Upper lobe of left lung (tissue), 6 donors: ENCODE measurements around the gene ZBTB8A. TPM values are rescaled to one million over a fixed set of nuclear protein-coding genes. Genes with fewer than 3 reads are reported as not detected.

Experiments
- ATAC-seq, 2 donors: fragments of 200-7000 bp; cut with Tn5 transposase; one replicate each; pipeline ENCODE4 v1.9.1; 2022; ENCODE audit warnings: mild to moderate bottlenecking in 2 of 2, moderate library complexity in 2 of 2; ENCODE audit not compliant: low FRiP score in 2 of 2
- DNase-seq, 2 donors: peaks; one replicate each; pipeline ENCODE4 v3.0.0-alpha.2; 2019 to 2020
- H3K27ac ChIP-seq, 4 donors: fragments of 200-600 bp; sonication (generic); one replicate each; pipeline ENCODE4 v1.5.1; 2016 to 2019
- H3K27me3 ChIP-seq, 4 donors: fragments of 200-600 bp; sonication (generic); one replicate each; pipeline ENCODE4 v1.5.1; 2017 to 2019
- H3K36me3 ChIP-seq, 4 donors: fragments of 200-600 bp; sonication (generic); one replicate each; pipeline ENCODE4 v1.5.1; 2016 to 2019
- H3K4me1 ChIP-seq, 4 donors: fragments of 200-600 bp; sonication (generic); one replicate each; pipeline ENCODE4 v1.5.1; 2018 to 2019
- H3K4me3 ChIP-seq, 4 donors: fragments of 200-600 bp; sonication (generic); one replicate each; pipeline ENCODE4 v1.5.1; 2017 to 2019; ENCODE audit warnings: mild to moderate bottlenecking in 2 of 4, moderate library complexity in 1 of 4
- H3K9me3 ChIP-seq, 4 donors: fragments of 200-600 bp; sonication (generic); one replicate each; pipeline ENCODE4 v1.5.1; 2018 to 2019
- EP300 ChIP-seq, 4 donors: sonication (generic); formaldehyde crosslinking; IDR thresholded peaks; one replicate each; pipeline ENCODE4 v1.5.1; 2017; ENCODE audit warnings: antibody characterized with exemption in 4 of 4, control low read depth in 2 of 4
- POLR2A ChIP-seq, 4 donors: fragments of 450-650 bp; IDR thresholded peaks; one replicate each; pipeline ENCODE4 v1.5.1; 2016 to 2017; ENCODE audit warnings: antibody characterized with exemption in 4 of 4, mild to moderate bottlenecking in 2 of 4
- POLR2AphosphoS5 ChIP-seq, 2 donors: sonication (generic); formaldehyde crosslinking; IDR thresholded peaks; one replicate each; pipeline ENCODE4 v1.5.1; 2017; ENCODE audit warnings: antibody characterized with exemption in 2 of 2
- WGBS, 2 donors: methylation state at CpG; one replicate each; pipeline ENCODE4 v1.1.5; 2017 to 2018; 5-methylcytosine and 5-hydroxymethylcytosine counted together
- total RNA-seq, 6 donors: library from RNA; depleted of rRNA in 4 of 6; stranded (reverse); fragments of >200 nt in 4 of 6; gene quantifications; one replicate each; pipeline versions ENCODE4 v1.1.0 to v1.2.1, GENCODE V29; 2016 to 2021
- TF ChIP-seq, protein P1 (sequence below), 6 experiments: fragments of 450-650 bp in 4 of 6; fragments of 200-600 bp in 2 of 6; sonication (generic) in 2 of 6; IDR thresholded peaks; one replicate each; pipeline ENCODE4 v1.5.1; 2016 to 2019; ENCODE audit warnings: antibody characterized with exemption in 6 of 6
- donor health status: DM: no; HTN: no; CAD: no; lungs with moderate emphysema.
- donor health status: DM: no; HTN: yes; CAD: no; lungs with severe emphysema.

Gene ZBTB8A
- total RNA-seq, 6 donors from 2014 or later = 5.1 to 12.0 (median 6.4) TPM

DNA sequence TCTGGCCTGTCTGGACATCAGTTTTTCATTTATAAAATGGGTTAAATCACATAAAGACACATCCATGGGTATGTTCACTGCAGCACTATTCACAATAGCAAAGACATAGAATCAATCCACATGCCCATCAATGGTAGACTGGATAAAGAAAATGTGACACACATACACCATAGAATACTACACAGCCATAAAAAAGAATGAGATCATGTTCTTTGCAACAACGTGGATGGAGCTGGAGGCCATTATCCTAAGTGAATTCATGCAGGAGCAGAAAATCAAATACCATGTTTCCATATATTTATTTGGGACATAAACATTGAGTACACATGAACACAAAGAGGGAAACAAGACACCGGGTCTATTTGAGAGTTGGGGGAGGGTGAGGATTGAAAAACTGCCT is 83.0 kb downstream of the ZBTB8A start:
- peaks cover 0 to 15% (median 7%) of the 10 kb centered on the region in 4 donors for H3K36me3 ChIP-seq
- 95 to 96% methylated on average over 2 of the region's 2 CpGs for WGBS, 2 donors
- ATAC-seq (no peak), DNase-seq (no peak)
- no peak overlapping the region for H3K27ac ChIP-seq
- H3K9me3 ChIP-seq = no peaks in the 10 kb centered on the region
- TF ChIP-seq EP300 (IDR thresholded peaks at IDR 0.05) (no peak), POLR2A (IDR thresholded peaks at IDR 0.05) (no peak), POLR2AphosphoS5 (IDR thresholded peaks at IDR 0.05) (no peak)
- TF ChIP-seq, protein P1, sequence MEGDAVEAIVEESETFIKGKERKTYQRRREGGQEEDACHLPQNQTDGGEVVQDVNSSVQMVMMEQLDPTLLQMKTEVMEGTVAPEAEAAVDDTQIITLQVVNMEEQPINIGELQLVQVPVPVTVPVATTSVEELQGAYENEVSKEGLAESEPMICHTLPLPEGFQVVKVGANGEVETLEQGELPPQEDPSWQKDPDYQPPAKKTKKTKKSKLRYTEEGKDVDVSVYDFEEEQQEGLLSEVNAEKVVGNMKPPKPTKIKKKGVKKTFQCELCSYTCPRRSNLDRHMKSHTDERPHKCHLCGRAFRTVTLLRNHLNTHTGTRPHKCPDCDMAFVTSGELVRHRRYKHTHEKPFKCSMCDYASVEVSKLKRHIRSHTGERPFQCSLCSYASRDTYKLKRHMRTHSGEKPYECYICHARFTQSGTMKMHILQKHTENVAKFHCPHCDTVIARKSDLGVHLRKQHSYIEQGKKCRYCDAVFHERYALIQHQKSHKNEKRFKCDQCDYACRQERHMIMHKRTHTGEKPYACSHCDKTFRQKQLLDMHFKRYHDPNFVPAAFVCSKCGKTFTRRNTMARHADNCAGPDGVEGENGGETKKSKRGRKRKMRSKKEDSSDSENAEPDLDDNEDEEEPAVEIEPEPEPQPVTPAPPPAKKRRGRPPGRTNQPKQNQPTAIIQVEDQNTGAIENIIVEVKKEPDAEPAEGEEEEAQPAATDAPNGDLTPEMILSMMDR (IDR thresholded peaks at IDR 0.05) = no peak
- no peaks in the 10 kb centered on the region for H3K4me1 ChIP-seq
- H3K4me3 ChIP-seq = no peak overlapping the region
- no peaks in the 10 kb centered on the region for H3K27me3 ChIP-seq

DNA sequence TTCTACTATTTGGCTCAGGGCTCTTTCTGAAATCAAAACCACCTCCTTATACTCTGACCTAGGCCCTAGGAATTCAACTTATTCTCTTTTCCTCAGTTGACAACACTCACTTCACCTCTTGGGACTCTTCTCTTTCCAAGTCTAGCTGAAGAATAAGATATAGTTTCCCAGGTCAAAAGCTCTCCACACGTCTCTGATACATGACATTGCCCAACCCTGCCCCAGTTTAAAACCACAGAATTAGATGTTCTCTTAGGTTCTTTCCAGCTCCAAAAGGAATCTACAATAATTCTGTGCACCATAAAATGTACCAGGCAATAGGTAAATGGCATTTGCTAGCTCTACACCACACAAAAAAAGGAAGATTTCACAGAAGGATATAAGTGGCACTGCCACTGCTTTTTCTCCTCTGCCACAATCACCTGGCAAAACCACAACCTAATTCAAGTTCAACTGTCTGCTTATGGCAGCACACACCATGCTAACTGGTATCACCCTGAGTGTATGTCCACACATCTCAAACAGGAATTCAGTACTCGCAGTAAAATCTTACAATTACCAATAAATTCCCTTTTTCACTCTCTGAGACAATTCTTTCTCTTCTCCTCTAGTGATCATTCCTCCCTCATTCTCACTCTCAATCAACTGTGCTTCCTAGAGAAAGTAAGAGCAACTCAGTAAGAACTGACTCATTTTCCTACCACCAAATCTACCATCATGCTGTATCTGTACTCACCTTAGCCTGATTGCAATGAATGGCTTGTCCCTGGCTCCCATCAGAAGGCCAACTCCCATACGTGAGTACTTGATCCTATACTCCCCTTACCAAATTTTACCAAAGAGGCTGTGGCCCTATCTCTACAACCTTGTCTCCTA is 83.8 kb downstream of the ZBTB8A start:
- ATAC-seq = no peak
- no peak for TF ChIP-seq POLR2AphosphoS5 (IDR thresholded peaks at IDR 0.05)
- TF ChIP-seq POLR2A (IDR thresholded peaks at IDR 0.05) = no peak
- no peak for TF ChIP-seq EP300 (IDR thresholded peaks at IDR 0.05)
- TF ChIP-seq, protein P1 (IDR thresholded peaks at IDR 0.05) = no peak
- Histone ChIP-seq H3K4me3 (no peak overlapping the region), H3K4me1 (peaks cover 0 to 3% (median 0%) of the 10 kb centered on the region in 4 donors), H3K27ac (no peak overlapping the region), H3K9me3 (no peaks in the 10 kb centered on the region), H3K27me3 (no peaks in the 10 kb centered on the region), H3K36me3 (peaks cover 0 to 22% (median 15%) of the 10 kb centered on the region in 4 donors)
- 61 to 70% methylated on average over 3 of the region's 3 CpGs for WGBS, 2 donors
- no peak for DNase-seq

DNA sequence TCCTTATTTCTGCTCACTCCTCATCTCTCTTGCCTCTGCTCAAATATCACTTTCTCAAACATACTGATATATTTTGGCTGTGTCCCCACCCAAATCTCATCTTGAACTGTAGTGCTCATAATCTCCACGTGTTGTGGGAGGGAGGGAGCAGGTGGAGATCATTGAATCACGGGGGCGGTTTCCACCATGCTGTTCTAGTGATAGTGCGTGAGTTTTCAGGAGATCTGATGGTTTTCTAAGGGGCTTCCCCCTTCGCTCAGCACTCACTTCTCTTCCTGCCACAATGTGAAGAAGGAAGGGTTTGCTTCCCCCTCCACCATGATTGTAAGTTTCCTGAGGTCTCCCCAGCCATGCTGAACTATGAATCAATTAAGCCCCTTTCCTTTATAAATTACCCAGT is 84.5 kb downstream of the ZBTB8A start:
- TF ChIP-seq POLR2A (IDR thresholded peaks at IDR 0.05) (no peak), POLR2AphosphoS5 (IDR thresholded peaks at IDR 0.05) (no peak), EP300 (IDR thresholded peaks at IDR 0.05) (no peak)
- TF ChIP-seq, protein P1 (IDR thresholded peaks at IDR 0.05) = no peak
- Histone ChIP-seq H3K4me3 (no peak overlapping the region), H3K27me3 (no peaks in the 10 kb centered on the region), H3K27ac (no peak overlapping the region), H3K4me1 (peaks cover 0 to 5% (median 0%) of the 10 kb centered on the region in 4 donors), H3K9me3 (no peaks in the 10 kb centered on the region), H3K36me3 (peaks cover 0 to 29% (median 21%) of the 10 kb centered on the region in 4 donors)
- 74 to 78% methylated on average over 5 of the region's 5 CpGs for WGBS, 2 donors
- DNase-seq = no peak
- no peak for ATAC-seq

DNA sequence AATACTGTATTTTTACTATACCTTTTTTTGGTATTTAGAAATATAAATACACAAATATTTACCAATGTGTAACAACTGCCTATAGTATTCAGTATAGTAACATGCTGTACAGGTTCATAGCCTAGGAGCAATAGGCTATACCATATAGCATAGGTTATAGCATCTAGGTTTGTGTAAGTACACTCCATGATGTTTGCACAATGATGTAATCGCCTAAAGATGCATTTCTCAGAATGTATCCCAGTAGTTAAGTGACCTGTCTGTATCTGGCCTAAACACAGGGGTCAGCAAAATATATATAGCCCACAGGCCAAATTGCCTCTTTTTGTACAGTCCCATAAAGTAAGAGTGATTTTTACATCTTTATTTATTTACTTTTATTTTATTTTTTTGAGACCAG is 86.9 kb downstream of the ZBTB8A start:
- no peak for TF ChIP-seq EP300 (IDR thresholded peaks at IDR 0.05)
- TF ChIP-seq, protein P1 (IDR thresholded peaks at IDR 0.05) = no peak
- no peak overlapping the region for H3K4me3 ChIP-seq
- no peak overlapping the region for H3K27ac ChIP-seq
- no peak for ATAC-seq
- H3K4me1 ChIP-seq = peaks cover 0 to 5% (median 0%) of the 10 kb centered on the region in 4 donors
- no peaks in the 10 kb centered on the region for H3K9me3 ChIP-seq
- no peaks in the 10 kb centered on the region for H3K27me3 ChIP-seq
- 86 to 92% methylated on average over 1 of the region's 1 CpG for WGBS, 2 donors
- H3K36me3 ChIP-seq = peaks cover 0 to 43% (median 28%) of the 10 kb centered on the region in 4 donors
- DNase-seq = no peak
